ENCODE data around the gene SMAD6. TPM values are rescaled to one million over a fixed set of nuclear protein-coding genes. Genes with fewer than 3 reads are reported as not detected.
A peak's percentile ranks its signal among the peaks of the same experiment; 100 is the strongest.

SMAD6 gene
- total and polyA plus RNA-seq, 2 experiments from 2014 or later, result 1.6 to 15.7 TPM

GRCh38 chr15:66654739-66655375, 47.2 kb upstream of the SMAD6 start (continued):
- TF ChIP-seq ZNF462 (CRISPR knock-in tag; IDR thresholded peaks at IDR 0.05), result no peak

GRCh38 chr15:66655511-66655910, 46.5 kb upstream of the SMAD6 start:
- Mint-ChIP-seq H3K27me3 (ENCODE audit: insufficient read depth, low read depth, poor library complexity) (peaks cover 22% of the 10 kb centered on the region), H3K36me3 (ENCODE audit: low read depth) (no peaks in the 10 kb centered on the region), H3K9me3 (no peaks in the 10 kb centered on the region), H3K27ac (no peak overlapping the region), H3K4me3 (peak overlapping the region; percentile 58), H3K4me1 (peaks cover 41% of the 10 kb centered on the region)
- Histone ChIP-seq H3K27me3 (ENCODE audit: insufficient read depth) (no peaks in the 10 kb centered on the region), H3K4me2 (peak overlapping the region; percentile 81), H3K79me2 (replicated peaks; ENCODE audit: insufficient read depth) (no peaks in the 10 kb centered on the region), H3K27ac (ENCODE audit: low read depth) (no peak overlapping the region; the same call in 1 of the 2 replicates), H3K36me3 (ENCODE audit: insufficient read depth) (no peaks in the 10 kb centered on the region), H2AFZ (peak overlapping the region; percentile 83; the same call in 1 of the 2 replicates), H3K4me1 (ENCODE audit: insufficient read depth) (peaks cover 40% of the 10 kb centered on the region), H3K9me2 (ENCODE audit: insufficient read depth) (no peaks in the 10 kb centered on the region), H3F3A (replicated peaks; ENCODE audit: low read depth) (peaks cover 7% of the 10 kb centered on the region; the same call in 1 of the 2 replicates), H4K20me1 (replicated peaks; ENCODE audit: insufficient read depth) (no peaks in the 10 kb centered on the region), H3K4me3 (peak overlapping the region; percentile 53; the same call in 1 of the 2 replicates)
- ATAC-seq, result peak; percentile 7
- DNase-seq (ENCODE audit: low spot score), result no peak
- TF ChIP-seq EZH2 (IDR thresholded peaks at IDR 0.05; ENCODE audit: low read depth, unreplicated experiment), result no peak
- TF ChIP-seq REST (IDR thresholded peaks at IDR 0.05; ENCODE audit: unreplicated experiment), result no peak
- TF ChIP-seq POLR2AphosphoS5 (IDR thresholded peaks at IDR 0.05; ENCODE audit: low read depth), result no peak
- no peak for TF ChIP-seq CTCF (conservative IDR thresholded peaks at IDR 0.05; ENCODE audit: low read depth in 2 of 2)
- TF ChIP-seq JUNB (IDR thresholded peaks at IDR 0.05; ENCODE audit: unreplicated experiment), result no peak
- TF ChIP-seq STAT1 (IDR thresholded peaks at IDR 0.05; ENCODE audit: unreplicated experiment), result no peak
- TF ChIP-seq CREB1 (CRISPR knock-in tag; IDR thresholded peaks at IDR 0.05; ENCODE audit: low read depth), result no peak
- TF ChIP-seq ETS1 (IDR thresholded peaks at IDR 0.05), result no peak
- TF ChIP-seq ZNF331 (CRISPR knock-in tag; IDR thresholded peaks at IDR 0.05; ENCODE audit: low read depth), result no peak
- TF ChIP-seq NANOG (IDR thresholded peaks at IDR 0.05; ENCODE audit: borderline replicate concordance), result no peak
- TF ChIP-seq EZH2phosphoT487 (IDR thresholded peaks at IDR 0.05; ENCODE audit: unreplicated experiment), result no peak
- TF ChIP-seq ZNF114 (CRISPR knock-in tag; IDR thresholded peaks at IDR 0.05), result no peak
